ENCODE measurements around the gene TRIP6.
A peak's percentile ranks its signal among the peaks of the same experiment; 100 is the strongest.
"Not testable (repeated sequence)": the region's sequence is repeated elsewhere in the genome, so short reads cannot be mapped to it uniquely, and the experiment has no call there.

The TRIP6 gene

GRCh38 chr7:100892364-100893317 lies 25.5 kb downstream of the TRIP6 start:
- no peak for DNase-seq

- no peak for DNase-seq
Observed at GRCh38 chr7:100893318-100893895, 26.2 kb downstream of the TRIP6 start.

GRCh38 chr7:100893910-100894721 lies 26.9 kb downstream of the TRIP6 start:
- no peak for DNase-seq

- peak; percentile 54 to 58 for DNase-seq
Observed at GRCh38 chr7:100894860-100895700, 27.9 kb downstream of the TRIP6 start.

GRCh38 chr7:100895701-100895955 lies 28.4 kb downstream of the TRIP6 start, which contains the start of gene ACHE:
Gene ACHE (minus strand): TSS chr7:100895888. CDS start chr7:100894232, 1,656 bp downstream.
- no peak for DNase-seq

GRCh38 chr7:100895956-100896731 lies 29.0 kb downstream of the TRIP6 start:
- DNase-seq, result peak; percentile 39 to 43

- peak in 1 of 2 donors; percentile 41 for DNase-seq
Observed at GRCh38 chr7:100896732-100897608, 29.8 kb downstream of the TRIP6 start.

GRCh38 chr7:100897772-100898454 lies 30.7 kb downstream of the TRIP6 start:
- no peak for DNase-seq

GRCh38 chr7:100899432-100899831 lies 32.2 kb downstream of the TRIP6 start:
- DNase-seq, result no peak

- DNase-seq, result no peak
Observed at GRCh38 chr7:100900978-100901377, 33.8 kb downstream of the TRIP6 start.

- DNase-seq, result no peak
Observed at GRCh38 chr7:100901921-100902332, 34.7 kb downstream of the TRIP6 start.

GRCh38 chr7:100902638-100903037 lies 35.5 kb downstream of the TRIP6 start:
- no peak for DNase-seq

- no peak for DNase-seq
Observed at GRCh38 chr7:100908512-100908911, 41.3 kb downstream of the TRIP6 start.

GRCh38 chr7:100910443-100910842 lies 43.3 kb downstream of the TRIP6 start:
- DNase-seq, result peak; percentile 75 to 80

GRCh38 chr7:100911484-100911883 lies 44.3 kb downstream of the TRIP6 start:
- DNase-seq, result no peak

GRCh38 chr7:100914208-100914878 lies 47.2 kb downstream of the TRIP6 start:
- no peak for DNase-seq

GRCh38 chr7:100914879-100915447 lies 47.8 kb downstream of the TRIP6 start:
- peak; percentile 71 to 83 for DNase-seq

- DNase-seq, result not testable (repeated sequence)
Observed at GRCh38 chr7:100919335-100919734, 52.1 kb downstream of the TRIP6 start.

Measured in inflammatory macrophage treated with lipopolysaccharide for 1 hour (primary cell).